HG02588 (cell line): ENCODE data around the gene BTF3L4.

Experiments used
- ATAC-seq: cut with Tn5 transposase; IDR thresholded peaks from one replicate; pipeline ENCODE4 v1.9.1; 2021; ENCODE audit warnings: mild to moderate bottlenecking, moderate library complexity; ENCODE audit not compliant: unreplicated experiment

The BTF3L4 gene

DNA sequence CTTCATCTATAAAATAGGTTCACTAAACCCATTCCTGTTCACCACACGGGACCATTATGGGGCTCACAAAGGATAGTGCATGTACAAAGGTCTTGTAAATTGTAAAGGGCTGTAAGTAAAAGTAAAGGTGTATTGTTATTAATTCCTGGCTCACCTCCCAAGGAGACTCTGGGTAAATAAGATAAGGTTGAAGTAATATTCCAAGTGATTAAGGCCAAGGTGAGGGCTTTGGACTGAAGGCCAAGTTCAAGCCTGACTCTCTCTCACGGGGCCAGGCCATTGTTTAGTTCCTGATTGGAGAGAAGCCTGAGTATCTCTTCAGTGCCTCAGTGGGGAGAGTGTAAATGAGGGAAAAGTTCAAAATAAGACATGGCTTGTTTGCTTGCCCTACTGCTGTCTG, 66.3 kb downstream of the BTF3L4 start:
- no peak for ATAC-seq

- ATAC-seq = no peak
Measured at GRCh38 chr1:52123622-52124021, 67.5 kb downstream of the BTF3L4 start.

- no peak for ATAC-seq
Measured at GRCh38 chr1:52125736-52126359, 69.8 kb downstream of the BTF3L4 start.

DNA sequence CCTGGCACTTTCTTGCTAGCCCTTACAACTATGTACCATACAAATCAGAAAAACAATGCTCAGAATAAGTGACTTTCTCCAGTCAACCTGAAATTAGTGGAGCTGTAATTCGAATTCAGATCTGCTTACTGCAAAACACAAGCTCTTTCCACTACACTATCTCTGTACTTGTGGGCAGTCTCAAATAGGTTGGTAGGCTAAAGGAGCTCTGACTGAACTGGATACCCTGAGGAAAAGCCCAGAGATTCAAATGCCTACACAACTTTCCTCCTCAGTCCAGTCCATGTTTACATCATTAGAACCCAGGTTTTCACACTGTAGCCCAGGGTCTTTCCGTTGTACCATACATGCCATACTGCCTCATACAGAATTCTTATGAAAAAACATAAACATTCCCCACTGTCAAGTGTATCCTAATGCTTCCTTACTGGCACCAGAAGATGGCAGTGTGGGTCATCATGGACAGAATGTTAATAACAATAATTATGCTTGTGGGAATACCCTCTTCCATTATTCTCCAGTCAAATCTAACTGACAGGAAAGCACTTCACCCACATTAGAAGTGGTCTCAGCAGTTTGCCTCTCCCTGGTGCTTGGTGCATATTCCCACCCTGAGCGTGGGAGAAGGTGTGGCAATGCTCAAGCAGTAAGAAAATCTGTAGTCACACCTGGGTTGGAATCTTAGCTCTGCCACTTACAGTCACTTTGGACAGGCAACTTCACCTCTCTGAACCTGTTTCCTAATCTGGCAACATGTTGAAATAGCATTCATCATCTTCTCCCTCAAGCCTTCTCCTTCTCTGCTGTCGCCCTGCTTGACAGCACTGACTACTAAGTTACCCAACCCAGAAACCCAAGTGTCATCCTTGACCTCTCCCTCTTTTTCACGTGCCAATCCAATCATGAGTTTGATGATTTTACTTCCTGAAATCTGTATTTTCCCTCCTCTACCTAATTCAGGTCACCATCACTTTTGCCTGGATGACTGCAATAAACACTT, 71.4 kb downstream of the BTF3L4 start:
- no peak for ATAC-seq

DNA sequence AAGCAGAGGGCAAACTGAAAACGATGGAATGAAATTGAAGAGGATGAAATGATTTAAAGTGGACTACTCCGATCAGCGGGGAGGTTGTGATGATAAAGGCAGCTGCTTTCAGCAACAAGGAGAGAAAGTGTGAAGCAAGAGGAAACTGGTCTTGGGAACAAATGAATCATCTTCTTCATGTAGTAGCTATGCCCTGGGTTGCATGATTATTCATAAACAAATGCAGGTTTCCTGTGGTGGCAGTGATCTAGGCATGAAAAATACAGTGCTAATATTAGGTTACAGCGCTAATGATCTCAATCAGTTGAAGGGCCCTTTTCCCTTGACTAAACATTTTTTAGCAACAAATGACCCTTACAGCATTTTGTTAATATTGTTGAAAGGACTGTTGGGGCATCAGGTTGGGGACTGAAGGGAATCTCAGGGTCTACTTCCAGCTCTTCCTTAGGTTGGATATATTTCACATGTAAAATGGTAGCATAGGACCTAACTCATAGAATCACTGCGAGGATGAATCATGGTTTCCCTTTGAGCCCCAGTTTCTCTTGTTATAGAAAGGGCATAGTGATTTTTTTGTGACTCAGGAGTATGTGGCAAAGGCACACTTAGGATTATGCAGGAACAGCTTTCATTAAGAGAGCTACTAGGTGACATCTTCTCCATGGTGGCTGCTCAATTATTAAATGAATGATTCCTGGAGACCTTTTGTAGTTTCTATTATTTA, 83.9 kb downstream of the BTF3L4 start:
- ATAC-seq = no peak
